Sigmoid colon (tissue), 3 donors: ENCODE measurements around the gene MRPL28.

ENCODE experiments used
- CTCF ChIP-seq, 4 experiments: fragments of 450-650 bp in 3 of 4; fragments of 200-600 bp in 1 of 4; IDR thresholded peaks; one replicate each; pipeline ENCODE4 v1.5.1; 2016 to 2019; ENCODE audit warnings: antibody characterized with exemption in 4 of 4, mild to moderate bottlenecking in 3 of 4, moderate library complexity in 2 of 4
- POLR2A ChIP-seq, 2 donors: fragments of 450-650 bp; IDR thresholded peaks; one replicate each; pipeline ENCODE4 v1.6.1; 2016; ENCODE audit warnings: antibody characterized with exemption in 2 of 2, mild to moderate bottlenecking in 2 of 2, moderate library complexity in 2 of 2

- TF ChIP-seq CTCF (IDR thresholded peaks at IDR 0.05) = no peak
- no peak for TF ChIP-seq POLR2A (IDR thresholded peaks at IDR 0.05)
Observed at GRCh38 chr16:321532-321931, 48.8 kb downstream of the MRPL28 start.
